ENCODE results near the gene APOLD1. TPM values are rescaled to one million over a fixed set of nuclear protein-coding genes. Genes with fewer than 3 reads are reported as not detected.

The APOLD1 gene
- total and polyA plus RNA-seq, 2 of the 8 experiments (the other 6 are each of a cell fraction or from before 2014, with no cell fraction given), result 0.12 to 0.71 TPM

GRCh38 chr12:12776261-12776660 is 9.2 kb upstream of the APOLD1 start (continued):
- TF ChIP-seq, protein P1, sequence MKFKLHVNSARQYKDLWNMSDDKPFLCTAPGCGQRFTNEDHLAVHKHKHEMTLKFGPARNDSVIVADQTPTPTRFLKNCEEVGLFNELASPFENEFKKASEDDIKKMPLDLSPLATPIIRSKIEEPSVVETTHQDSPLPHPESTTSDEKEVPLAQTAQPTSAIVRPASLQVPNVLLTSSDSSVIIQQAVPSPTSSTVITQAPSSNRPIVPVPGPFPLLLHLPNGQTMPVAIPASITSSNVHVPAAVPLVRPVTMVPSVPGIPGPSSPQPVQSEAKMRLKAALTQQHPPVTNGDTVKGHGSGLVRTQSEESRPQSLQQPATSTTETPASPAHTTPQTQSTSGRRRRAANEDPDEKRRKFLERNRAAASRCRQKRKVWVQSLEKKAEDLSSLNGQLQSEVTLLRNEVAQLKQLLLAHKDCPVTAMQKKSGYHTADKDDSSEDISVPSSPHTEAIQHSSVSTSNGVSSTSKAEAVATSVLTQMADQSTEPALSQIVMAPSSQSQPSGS (IDR thresholded peaks at IDR 0.05; ENCODE audit: low read length), result no peak
- TF ChIP-seq YY1 (IDR thresholded peaks at IDR 0.05; ENCODE audit: low read depth, low read length) (no peak), TEAD4 (IDR thresholded peaks at IDR 0.05; ENCODE audit: low read depth, low read length) (no peak), BRCA1 (IDR thresholded peaks at IDR 0.05; ENCODE audit: low read depth, low read length) (no peak)
- TF ChIP-seq, protein P2, sequence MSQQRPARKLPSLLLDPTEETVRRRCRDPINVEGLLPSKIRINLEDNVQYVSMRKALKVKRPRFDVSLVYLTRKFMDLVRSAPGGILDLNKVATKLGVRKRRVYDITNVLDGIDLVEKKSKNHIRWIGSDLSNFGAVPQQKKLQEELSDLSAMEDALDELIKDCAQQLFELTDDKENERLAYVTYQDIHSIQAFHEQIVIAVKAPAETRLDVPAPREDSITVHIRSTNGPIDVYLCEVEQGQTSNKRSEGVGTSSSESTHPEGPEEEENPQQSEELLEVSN (IDR thresholded peaks at IDR 0.05), result no peak

All from H1 (cell line).